Spinal cord (tissue), 10 donors: Measurements from ENCODE around the gene USF2. TPM values are rescaled to one million over a fixed set of nuclear protein-coding genes. Genes with fewer than 3 reads are reported as not detected.
"Not testable (repeated sequence)": the region's sequence is repeated elsewhere in the genome, so short reads cannot be mapped to it uniquely, and the experiment has no call there.

Experiments used
- DNase-seq, 6 donors: peaks; one replicate each; pipeline versions ENCODE4 v3.0.0 to v3.0.0-alpha.2; 2013 to 2015; ENCODE audit warnings: low spot score in 6 of 6, low read depth in 4 of 6
- H3K27ac ChIP-seq: one replicate; pipeline ENCODE4 v1.5.1; 2013; ENCODE audit warnings: low read depth, low read length, control low read depth
- H3K27me3 ChIP-seq: one replicate; pipeline ENCODE4 v1.6.1; 2013; ENCODE audit warnings: low read length; ENCODE audit not compliant: control insufficient read depth, insufficient read depth
- H3K36me3 ChIP-seq: one replicate; pipeline ENCODE4 v1.6.1; 2013; ENCODE audit warnings: low read length; ENCODE audit not compliant: control insufficient read depth, insufficient read depth
- H3K4me1 ChIP-seq: one replicate; pipeline ENCODE4 v1.6.1; 2013; ENCODE audit warnings: low read length; ENCODE audit not compliant: control insufficient read depth, insufficient read depth
- H3K4me3 ChIP-seq: one replicate; pipeline ENCODE4 v1.5.1; 2013; ENCODE audit warnings: low read depth, low read length, control low read depth
- H3K9me3 ChIP-seq: one replicate; pipeline ENCODE4 v1.6.1; 2013; ENCODE audit warnings: low read length; ENCODE audit not compliant: control insufficient read depth, insufficient read depth
- WGBS: methylation state at CpG from one replicate; pipeline ENCODE4 v1.1.5; 2013; ENCODE audit warnings: missing lambda C conversion rate; ENCODE audit not compliant: insufficient coverage; 5-methylcytosine and 5-hydroxymethylcytosine counted together
- polyA plus RNA-seq, 2 donors: library from polyadenylated mRNA; unstranded; fragments of 120-200 nt; gene quantifications; one replicate each; pipeline ENCODE4 v1.2.1, GENCODE V29; 2013; ENCODE audit not compliant: insufficient read length in 2 of 2
- total RNA-seq, 2 donors: library from RNA; depleted of rRNA in 1 of 2; stranded (reverse); fragments of 120-200 nt in 1 of 2; fragments of >200 nt in 1 of 2; gene quantifications; one replicate each; pipeline versions ENCODE4 v1.2.3 to v1.2.4, GENCODE V29; 2013 to 2014
- donor health status: healthy.

USF2 gene
- total and polyA plus RNA-seq, 4 donors: 37.2 to 258 (median 162) TPM

DNA sequence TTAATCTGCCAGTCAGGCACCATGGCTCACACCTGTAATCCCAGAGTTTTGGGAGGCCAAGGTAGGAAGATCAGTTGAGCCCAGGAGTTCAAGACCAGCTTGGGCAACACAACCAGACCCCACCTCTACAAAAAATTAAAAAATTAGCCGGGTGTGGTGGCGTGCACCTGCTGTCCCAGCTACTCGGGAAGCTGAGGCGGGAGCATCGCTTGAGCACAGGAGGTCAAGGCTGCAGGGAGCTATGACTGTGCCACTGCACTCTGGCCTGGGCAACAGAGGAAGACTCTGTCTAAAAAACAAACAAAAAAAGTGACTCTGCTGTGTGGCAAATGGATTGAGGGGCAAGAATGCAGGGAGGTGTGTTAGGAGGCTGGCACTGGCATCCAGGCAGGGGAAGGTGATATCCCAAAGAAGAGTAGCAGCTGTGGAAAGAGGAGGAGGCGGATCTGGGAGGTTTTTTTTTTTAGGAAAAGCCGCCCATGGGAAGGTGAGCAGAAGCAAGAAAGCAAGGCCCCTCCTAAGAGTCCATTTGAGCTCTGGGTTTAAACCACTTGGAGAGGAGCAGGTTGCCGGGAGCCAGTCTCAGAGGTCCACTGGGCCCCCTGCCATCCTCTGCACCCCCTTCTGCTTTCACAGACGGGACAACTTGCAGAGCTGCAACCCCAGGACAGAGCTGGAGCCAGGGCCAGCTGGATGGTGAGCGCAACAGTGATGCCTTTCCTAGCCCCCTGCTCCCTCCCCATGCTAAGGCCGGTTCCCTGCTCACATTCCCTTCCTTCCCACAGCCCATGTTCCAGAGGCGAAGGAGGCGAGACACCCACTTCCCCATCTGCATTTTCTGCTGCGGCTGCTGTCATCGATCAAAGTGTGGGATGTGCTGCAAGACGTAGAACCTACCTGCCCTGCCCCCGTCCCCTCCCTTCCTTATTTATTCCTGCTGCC is 15.7 kb downstream of the USF2 start:
- H3K4me1 ChIP-seq: peaks cover 13% of the 10 kb centered on the region
- no peaks in the 10 kb centered on the region for H3K27me3 ChIP-seq
- peaks cover 11% of the 10 kb centered on the region for H3K36me3 ChIP-seq
- WGBS: 73% methylated on average over 13 of the region's 17 CpGs
- DNase-seq: no peak
- no peak overlapping the region for H3K27ac ChIP-seq
- H3K4me3 ChIP-seq: no peak overlapping the region
- no peaks in the 10 kb centered on the region for H3K9me3 ChIP-seq

DNA sequence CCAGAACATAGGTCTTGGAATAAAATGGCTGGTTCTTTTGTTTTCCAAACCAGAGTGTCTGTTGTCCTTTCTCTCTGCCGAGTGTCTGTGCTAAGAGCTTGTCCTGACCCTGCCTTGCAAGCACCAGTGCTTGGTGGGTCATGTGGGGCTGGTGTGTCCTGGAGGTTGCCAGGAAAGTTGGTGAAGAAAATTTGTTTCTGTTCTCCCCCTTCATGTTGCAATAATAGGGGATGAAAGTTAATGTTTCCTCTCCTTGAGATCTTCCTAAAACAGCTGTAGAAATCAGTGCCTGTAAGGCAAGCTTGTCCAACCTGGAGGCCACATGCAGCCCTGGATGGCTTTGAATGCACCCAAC is 16.3 kb downstream of the USF2 start:
- no peak overlapping the region for H3K27ac ChIP-seq

DNA sequence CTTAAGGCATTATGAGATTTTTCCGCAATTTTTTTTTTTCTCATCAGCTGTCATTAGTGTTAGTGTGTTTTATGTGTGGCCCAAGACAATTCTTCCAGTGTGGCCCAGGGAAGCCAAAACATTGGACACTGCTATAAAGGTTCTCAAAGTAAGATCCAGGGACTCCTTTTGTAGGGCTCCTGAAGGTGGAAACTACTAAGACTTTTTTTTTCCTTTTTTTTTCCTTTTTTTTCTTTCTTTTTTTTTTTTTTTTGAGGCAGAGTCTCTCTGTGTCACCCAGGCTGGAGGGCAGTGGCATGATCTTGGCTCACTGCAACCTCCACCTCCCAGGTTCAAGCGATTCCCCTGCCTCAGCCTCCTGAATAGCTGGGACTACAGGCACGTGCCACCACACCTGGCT is 16.7 kb downstream of the USF2 start:
- not testable (repeated sequence) for H3K36me3 ChIP-seq, H3K27me3 ChIP-seq, H3K9me3 ChIP-seq, H3K4me1 ChIP-seq, H3K27ac ChIP-seq, H3K4me3 ChIP-seq, DNase-seq
- no CpG with 5 or more reads among the region's 3 CpGs for WGBS

More for the DNA sequence above, 16.3 kb downstream of the USF2 start:
- H3K27me3 ChIP-seq: no peaks in the 10 kb centered on the region
- DNase-seq: no peak
- peaks cover 5% of the 10 kb centered on the region for H3K36me3 ChIP-seq
- no peak overlapping the region for H3K4me3 ChIP-seq
- no CpG with 5 or more reads among the region's 1 CpG for WGBS
- H3K4me1 ChIP-seq: peaks cover 7% of the 10 kb centered on the region
- H3K9me3 ChIP-seq: no peaks in the 10 kb centered on the region

DNA sequence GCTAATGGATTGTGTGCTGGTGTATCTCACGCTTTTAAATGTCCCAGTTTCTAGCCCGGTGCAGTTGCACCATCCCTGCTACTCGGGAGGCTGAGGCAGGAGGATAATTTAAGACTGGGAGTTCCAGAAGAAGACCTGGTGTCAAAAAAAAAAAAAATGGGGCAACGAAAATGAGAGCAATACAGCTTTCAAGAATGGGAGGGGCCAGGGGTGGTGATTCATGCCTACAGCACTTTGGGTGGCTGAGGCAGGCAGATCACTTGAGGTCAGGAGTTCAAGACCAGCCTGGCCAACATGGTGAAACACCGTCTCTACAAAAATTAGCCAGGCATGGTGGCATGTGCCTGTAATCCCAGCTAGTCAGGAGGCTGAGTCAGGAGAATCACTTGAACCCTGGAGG is 17.3 kb downstream of the USF2 start:
- WGBS: 81% methylated on average over 5 of the region's 5 CpGs
- H3K36me3 ChIP-seq, H3K9me3 ChIP-seq, H3K4me3 ChIP-seq, H3K27me3 ChIP-seq, H3K27ac ChIP-seq, DNase-seq: not testable (repeated sequence)
- peaks cover 11% of the 10 kb centered on the region for H3K4me1 ChIP-seq

GRCh38 chr19:35287713-35288112 is 19.0 kb downstream of the USF2 start:
- no peaks in the 10 kb centered on the region for H3K27me3 ChIP-seq
- H3K9me3 ChIP-seq: no peaks in the 10 kb centered on the region
- H3K4me3 ChIP-seq: no peak overlapping the region
- WGBS: no CpG with 5 or more reads among the region's 10 CpGs
- H3K36me3 ChIP-seq: no peaks in the 10 kb centered on the region
- DNase-seq: no peak
- H3K4me1 ChIP-seq: peaks cover 23% of the 10 kb centered on the region
- no peak overlapping the region for H3K27ac ChIP-seq

GRCh38 chr19:35288331-35288730 is 19.6 kb downstream of the USF2 start:
- H3K4me3 ChIP-seq: no peak overlapping the region
- 47% methylated on average over 2 of the region's 2 CpGs for WGBS
- H3K27me3 ChIP-seq: no peaks in the 10 kb centered on the region
- H3K27ac ChIP-seq: no peak overlapping the region
- no peaks in the 10 kb centered on the region for H3K9me3 ChIP-seq
- peaks cover 28% of the 10 kb centered on the region for H3K4me1 ChIP-seq
- DNase-seq: no peak
- no peaks in the 10 kb centered on the region for H3K36me3 ChIP-seq

- 73% methylated on average over 4 of the region's 5 CpGs for WGBS
- DNase-seq: no peak
- H3K9me3 ChIP-seq: no peaks in the 10 kb centered on the region
- H3K27ac ChIP-seq: no peak overlapping the region
- H3K36me3 ChIP-seq: no peaks in the 10 kb centered on the region
- no peaks in the 10 kb centered on the region for H3K27me3 ChIP-seq
- H3K4me1 ChIP-seq: peaks cover 34% of the 10 kb centered on the region
- H3K4me3 ChIP-seq: no peak overlapping the region
Observed at GRCh38 chr19:35288906-35289305, 20.1 kb downstream of the USF2 start.

- peak in 1 of 6 donors; percentile 46 for DNase-seq
- Histone ChIP-seq H3K27ac (no peak overlapping the region), H3K4me3 (no peak overlapping the region), H3K36me3 (no peaks in the 10 kb centered on the region), H3K4me1 (peaks cover 41% of the 10 kb centered on the region), H3K9me3 (no peaks in the 10 kb centered on the region), H3K27me3 (no peaks in the 10 kb centered on the region)
- WGBS: 70% methylated on average over 12 of the region's 20 CpGs
Observed at GRCh38 chr19:35290381-35291127, 21.8 kb downstream of the USF2 start.

GRCh38 chr19:35291259-35291658 is 22.5 kb downstream of the USF2 start:
- Histone ChIP-seq H3K27ac (peak overlapping the region; percentile 31), H3K4me3 (no peak overlapping the region)
- WGBS: 68% methylated on average over 3 of the region's 6 CpGs

More at GRCh38 chr19:35291259-35291658, 22.5 kb downstream of the USF2 start:
- peaks cover 46% of the 10 kb centered on the region for H3K4me1 ChIP-seq
- no peaks in the 10 kb centered on the region for H3K36me3 ChIP-seq
- no peaks in the 10 kb centered on the region for H3K27me3 ChIP-seq
- no peaks in the 10 kb centered on the region for H3K9me3 ChIP-seq
- no peak for DNase-seq
